ENCODE results near the gene SCIN.
"Not testable (repeated sequence)": the region's sequence is repeated elsewhere in the genome, so short reads cannot be mapped to it uniquely, and the experiment has no call there.

DNA sequence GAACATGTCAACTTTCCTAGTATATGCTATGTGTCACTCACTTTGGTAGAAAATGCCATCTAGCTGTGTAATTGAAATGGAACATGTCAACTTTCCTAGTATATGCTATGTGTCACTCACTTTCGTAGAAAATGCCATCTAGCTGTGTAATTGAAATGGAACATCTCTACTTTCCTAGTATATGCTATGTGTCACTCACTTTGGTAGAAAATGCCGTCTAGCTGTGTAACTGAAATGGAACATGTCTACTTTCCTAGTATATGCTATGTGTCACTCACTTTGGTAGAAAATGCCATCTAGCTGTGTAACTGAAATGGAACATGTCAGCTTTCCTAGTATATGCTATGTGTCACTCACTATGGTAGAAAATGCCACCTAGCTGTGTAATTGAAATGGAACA, 43.8 kb upstream of the SCIN start:
- TF ChIP-seq, protein P1, sequence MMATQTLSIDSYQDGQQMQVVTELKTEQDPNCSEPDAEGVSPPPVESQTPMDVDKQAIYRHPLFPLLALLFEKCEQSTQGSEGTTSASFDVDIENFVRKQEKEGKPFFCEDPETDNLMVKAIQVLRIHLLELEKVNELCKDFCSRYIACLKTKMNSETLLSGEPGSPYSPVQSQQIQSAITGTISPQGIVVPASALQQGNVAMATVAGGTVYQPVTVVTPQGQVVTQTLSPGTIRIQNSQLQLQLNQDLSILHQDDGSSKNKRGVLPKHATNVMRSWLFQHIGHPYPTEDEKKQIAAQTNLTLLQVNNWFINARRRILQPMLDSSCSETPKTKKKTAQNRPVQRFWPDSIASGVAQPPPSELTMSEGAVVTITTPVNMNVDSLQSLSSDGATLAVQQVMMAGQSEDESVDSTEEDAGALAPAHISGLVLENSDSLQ (IDR thresholded peaks at IDR 0.05), result 0 out of 2 replicates have a peak, but pooled peaks have one; percentile 28
- TF ChIP-seq FOXK2, SP1, NFRKB (IDR thresholded peaks at IDR 0.05): not testable (repeated sequence)

All from HEK293T (cell line).